Measurements from ENCODE around the gene GRB10. TPM values are rescaled to one million over a fixed set of nuclear protein-coding genes. Genes with fewer than 3 reads are reported as not detected.

GRB10 gene
- polyA plus RNA-seq, 2 of the 4 experiments (the other 2 are of a cell fraction), result 23.2 to 37.0 TPM

DNA sequence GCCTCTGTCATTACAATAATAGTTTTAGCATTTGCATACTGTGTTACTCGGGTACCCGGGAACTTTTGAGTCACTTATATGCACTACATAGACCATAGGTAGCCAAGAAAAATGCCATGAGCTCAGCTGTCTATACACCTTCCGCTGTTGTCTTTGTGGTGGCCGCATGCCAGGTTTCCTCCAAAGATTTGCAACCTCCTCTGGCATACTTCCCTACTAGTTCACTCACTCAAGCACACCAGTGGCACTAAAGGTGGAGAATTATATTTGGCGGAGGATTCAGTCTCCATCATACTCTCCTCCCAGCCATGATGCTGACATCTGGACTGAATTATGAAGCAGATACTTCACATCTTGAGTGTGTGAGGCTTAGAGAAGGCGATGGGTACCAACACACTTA, 35.6 kb upstream of the GRB10 start (continued):
- TF ChIP-seq CHD4 (IDR thresholded peaks at IDR 0.05; ENCODE audit: borderline replicate concordance), result no peak
- no peak for TF ChIP-seq GATA3 (IDR thresholded peaks at IDR 0.05; ENCODE audit: borderline replicate concordance)
- no peak for TF ChIP-seq FOXS1 (CRISPR knock-in tag; IDR thresholded peaks at IDR 0.05)
- no peak for TF ChIP-seq CEBPB (IDR thresholded peaks at IDR 0.05)

DNA sequence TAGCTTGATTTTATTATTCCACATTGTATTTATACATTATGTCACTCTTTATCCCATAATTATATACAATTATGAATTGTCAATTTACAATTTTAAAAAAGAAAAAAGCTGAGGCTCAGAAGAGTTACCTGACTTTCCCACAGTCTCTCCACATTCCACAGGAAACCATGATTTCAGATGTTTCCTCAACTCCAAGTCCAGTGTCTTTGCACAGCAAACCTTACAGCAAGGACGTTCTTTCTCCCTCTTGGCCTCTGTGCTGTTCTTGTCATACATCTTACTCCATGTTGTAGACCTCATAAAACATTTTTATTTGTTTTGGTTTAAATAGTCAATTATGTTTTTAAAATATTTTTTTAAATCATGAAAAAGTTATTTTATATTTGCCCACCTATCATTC, 34.9 kb upstream of the GRB10 start:
- Histone ChIP-seq H3K4me2 (no peak overlapping the region), H3K4me1 (peaks cover 30% of the 10 kb centered on the region), H3K4me3 (no peak overlapping the region), H3K9me3 (no peaks in the 10 kb centered on the region), H3K27ac (no peak overlapping the region)
- ChIA-PET POLR2A (no interaction called here), CTCF (no interaction called here)
- ATAC-seq (no peak), DNase-seq (ENCODE audit: low read depth in 1 of 2, low spot score in 1 of 2) (no peak), FAIRE-seq (no peak)
- WGBS (ENCODE audit: missing lambda C conversion rate), result 85% methylated on average over 1 of the region's 1 CpG
- no peak for TF ChIP-seq EP300 (IDR thresholded peaks at IDR 0.05)

DNA sequence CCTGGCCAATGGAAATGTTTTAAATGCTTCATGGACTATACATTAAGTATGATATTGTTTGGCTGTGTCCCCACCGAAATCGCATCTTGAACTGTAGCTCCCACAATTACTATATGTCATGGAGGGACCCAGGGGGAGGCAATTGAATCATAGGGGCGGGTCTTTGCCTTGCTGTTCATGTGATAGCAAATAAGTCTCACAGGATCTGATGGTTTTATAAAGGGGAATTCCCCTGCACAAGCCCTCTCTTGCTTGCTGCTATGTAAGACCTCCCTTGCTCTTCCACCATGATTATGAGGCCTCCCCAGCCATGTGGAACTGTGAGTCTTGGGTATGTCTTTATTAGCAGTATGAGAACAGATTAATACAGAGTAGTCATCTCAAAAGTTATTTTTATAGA, 32.4 kb upstream of the GRB10 start:
- H3K9me3 ChIP-seq, result no peaks in the 10 kb centered on the region
- H3K4me2 ChIP-seq, result no peak overlapping the region
- DNase-seq (ENCODE audit: low read depth in 1 of 2, low spot score in 1 of 2) (no peak), FAIRE-seq (no peak), ATAC-seq (no peak)
- no peak for TF ChIP-seq CBX8 (IDR thresholded peaks at IDR 0.05)
- no peak for TF ChIP-seq BHLHE40 (IDR thresholded peaks at IDR 0.05; ENCODE audit: low read depth, low read length)
- POLR2A ChIA-PET, result no interaction called here
- H3K4me3 ChIP-seq, result no peak overlapping the region
- H3K4me1 ChIP-seq, result peaks cover 15% of the 10 kb centered on the region
- no peak overlapping the region for H3K27ac ChIP-seq
- WGBS (ENCODE audit: missing lambda C conversion rate), result 80% methylated on average over 3 of the region's 3 CpGs
- CTCF ChIA-PET, result interaction anchor here (0.5 to 1.9 kb wide), 2 partner anchors 10 to 327 kb away, joined by 3 to 7 read pairs; no protein-coding TSS in a partner anchor

DNA sequence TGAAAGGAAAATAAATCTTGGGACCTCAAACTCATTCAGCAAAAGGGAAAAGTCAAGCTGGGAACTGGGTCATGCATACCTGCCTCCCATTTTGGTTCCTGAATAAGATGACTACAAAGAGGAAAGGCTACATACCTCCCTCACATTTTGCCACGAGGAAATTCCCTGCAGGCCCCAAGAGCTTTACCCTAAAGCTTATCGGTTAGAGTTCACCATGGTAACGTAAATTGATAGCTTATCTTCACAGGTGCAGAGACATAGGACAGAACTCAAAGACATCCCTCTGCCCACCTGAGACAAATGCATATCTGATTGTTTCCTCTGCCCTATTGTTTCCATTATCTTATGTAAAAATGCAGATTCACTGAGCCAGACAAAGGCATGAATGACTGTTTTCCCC, 31.5 kb upstream of the GRB10 start:
- Histone ChIP-seq H3K4me3 (no peak overlapping the region), H3K9me3 (no peaks in the 10 kb centered on the region), H3K4me1 (peaks cover 15% of the 10 kb centered on the region), H3K4me2 (no peak overlapping the region), H3K27ac (no peak overlapping the region)
- FAIRE-seq (no peak), DNase-seq (ENCODE audit: low read depth in 1 of 2, low spot score in 1 of 2) (no peak), ATAC-seq (no peak)
- no peak for TF ChIP-seq MAFK (IDR thresholded peaks at IDR 0.05; ENCODE audit: partially characterized antibody)
- TF ChIP-seq, protein P1, sequence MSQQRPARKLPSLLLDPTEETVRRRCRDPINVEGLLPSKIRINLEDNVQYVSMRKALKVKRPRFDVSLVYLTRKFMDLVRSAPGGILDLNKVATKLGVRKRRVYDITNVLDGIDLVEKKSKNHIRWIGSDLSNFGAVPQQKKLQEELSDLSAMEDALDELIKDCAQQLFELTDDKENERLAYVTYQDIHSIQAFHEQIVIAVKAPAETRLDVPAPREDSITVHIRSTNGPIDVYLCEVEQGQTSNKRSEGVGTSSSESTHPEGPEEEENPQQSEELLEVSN (IDR thresholded peaks at IDR 0.05; ENCODE audit: borderline replicate concordance, low read depth), result no peak
- TF ChIP-seq JUN (IDR thresholded peaks at IDR 0.05), result no peak
- TF ChIP-seq RFX5 (IDR thresholded peaks at IDR 0.05), result no peak
- TF ChIP-seq, protein P2, sequence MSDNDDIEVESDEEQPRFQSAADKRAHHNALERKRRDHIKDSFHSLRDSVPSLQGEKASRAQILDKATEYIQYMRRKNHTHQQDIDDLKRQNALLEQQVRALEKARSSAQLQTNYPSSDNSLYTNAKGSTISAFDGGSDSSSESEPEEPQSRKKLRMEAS (IDR thresholded peaks at IDR 0.05), result no peak
- TF ChIP-seq, protein P3, sequence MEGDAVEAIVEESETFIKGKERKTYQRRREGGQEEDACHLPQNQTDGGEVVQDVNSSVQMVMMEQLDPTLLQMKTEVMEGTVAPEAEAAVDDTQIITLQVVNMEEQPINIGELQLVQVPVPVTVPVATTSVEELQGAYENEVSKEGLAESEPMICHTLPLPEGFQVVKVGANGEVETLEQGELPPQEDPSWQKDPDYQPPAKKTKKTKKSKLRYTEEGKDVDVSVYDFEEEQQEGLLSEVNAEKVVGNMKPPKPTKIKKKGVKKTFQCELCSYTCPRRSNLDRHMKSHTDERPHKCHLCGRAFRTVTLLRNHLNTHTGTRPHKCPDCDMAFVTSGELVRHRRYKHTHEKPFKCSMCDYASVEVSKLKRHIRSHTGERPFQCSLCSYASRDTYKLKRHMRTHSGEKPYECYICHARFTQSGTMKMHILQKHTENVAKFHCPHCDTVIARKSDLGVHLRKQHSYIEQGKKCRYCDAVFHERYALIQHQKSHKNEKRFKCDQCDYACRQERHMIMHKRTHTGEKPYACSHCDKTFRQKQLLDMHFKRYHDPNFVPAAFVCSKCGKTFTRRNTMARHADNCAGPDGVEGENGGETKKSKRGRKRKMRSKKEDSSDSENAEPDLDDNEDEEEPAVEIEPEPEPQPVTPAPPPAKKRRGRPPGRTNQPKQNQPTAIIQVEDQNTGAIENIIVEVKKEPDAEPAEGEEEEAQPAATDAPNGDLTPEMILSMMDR (IDR thresholded peaks at IDR 0.05), result no peak
- TF ChIP-seq RNF2 (IDR thresholded peaks at IDR 0.05; ENCODE audit: borderline replicate concordance, low read depth), result no peak
- TF ChIP-seq MYC (IDR thresholded peaks at IDR 0.05; ENCODE audit: borderline replicate concordance, low read length), result no peak
- TF ChIP-seq HOXB13 (CRISPR knock-in tag; IDR thresholded peaks at IDR 0.05; ENCODE audit: low read depth), result no peak
- no peak for TF ChIP-seq GATA3 (IDR thresholded peaks at IDR 0.05; ENCODE audit: borderline replicate concordance)
- TF ChIP-seq, protein P4, sequence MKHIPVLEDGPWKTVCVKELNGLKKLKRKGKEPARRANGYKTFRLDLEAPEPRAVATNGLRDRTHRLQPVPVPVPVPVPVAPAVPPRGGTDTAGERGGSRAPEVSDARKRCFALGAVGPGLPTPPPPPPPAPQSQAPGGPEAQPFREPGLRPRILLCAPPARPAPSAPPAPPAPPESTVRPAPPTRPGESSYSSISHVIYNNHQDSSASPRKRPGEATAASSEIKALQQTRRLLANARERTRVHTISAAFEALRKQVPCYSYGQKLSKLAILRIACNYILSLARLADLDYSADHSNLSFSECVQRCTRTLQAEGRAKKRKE (CRISPR knock-in tag; IDR thresholded peaks at IDR 0.05; ENCODE audit: low read depth), result no peak
- no peak for TF ChIP-seq ZFP36 (IDR thresholded peaks at IDR 0.05; ENCODE audit: borderline replicate concordance, partially characterized antibody)
- TF ChIP-seq NPAS2 (CRISPR knock-in tag; IDR thresholded peaks at IDR 0.05; ENCODE audit: borderline replicate concordance), result no peak
- TF ChIP-seq JUNB (IDR thresholded peaks at IDR 0.05), result no peak
- no peak for TF ChIP-seq HDAC2 (IDR thresholded peaks at IDR 0.05)
- 93% methylated on average over 3 of the region's 3 CpGs for WGBS (ENCODE audit: missing lambda C conversion rate)
- CTCF ChIA-PET, result interaction anchor here (1.9 kb wide), 1 partner anchor 11 kb away, joined by 7 read pairs; no protein-coding TSS in a partner anchor
- POLR2A ChIA-PET, result no interaction called here

All from A549 (cell line).